Mucosa of descending colon (tissue), 3 donors: ENCODE measurements around the gene MEIS2. TPM values are rescaled to one million over a fixed set of nuclear protein-coding genes. Genes with fewer than 3 reads are reported as not detected.

Experiments
- ATAC-seq: fragments of 200-7000 bp; cut with Tn5 transposase; one replicate; pipeline ENCODE4 v1.9.1; 2020; ENCODE audit warnings: mild to moderate bottlenecking, moderate library complexity
- DNase-seq, 3 donors: peaks; one replicate each; pipeline ENCODE4 v3.0.0-alpha.2; 2020
- H3K36me3 ChIP-seq: fragments of 200-600 bp; one replicate; pipeline ENCODE4 v1.8.0; 2021; ENCODE audit warnings: low read depth, mild to moderate bottlenecking
- H3K4me1 ChIP-seq: fragments of 200-600 bp; one replicate; pipeline ENCODE4 v1.8.0; 2021; ENCODE audit warnings: low read depth, mild to moderate bottlenecking
- H3K4me3 ChIP-seq: fragments of 200-600 bp; one replicate; pipeline ENCODE4 v1.8.0; 2021; ENCODE audit warnings: mild to moderate bottlenecking
- H3K9me3 ChIP-seq: fragments of 200-600 bp; one replicate; pipeline ENCODE4 v1.8.0; 2021; ENCODE audit warnings: mild to moderate bottlenecking
- intact Hi-C, 2 donors: fragments of 100-400 bp; cut with DNase I in 1 of 2; cut with micrococcal nuclease in 1 of 2; formaldehyde crosslinking; loops; one replicate each; pipeline versions ENCODE4 v1.11.0 to v1.11.1; 2022; cut with DNase I, micrococcal nuclease
- total RNA-seq, 3 donors: library from RNA; stranded (reverse); fragmentation: NEBNext Ultra II Directional in 2 of 3; extraction: Animal tissue kit (Norgen Biotek cat#: 25700) in 2 of 3; gene quantifications; one replicate each; pipeline versions ENCODE4 v1.2.1 to v1.2.4, GENCODE V29; 2021 to 2023
- TF ChIP-seq, protein P1 (sequence below): fragments of 200-600 bp; IDR thresholded peaks from one replicate; pipeline ENCODE4 v1.8.0; 2022; ENCODE audit warnings: antibody characterized with exemption, mild to moderate bottlenecking
- donor health status: DM: no; HTN: no; CAD: no; lungs with moderate emphysema.
- donor health status: DM: no; HTN: no; CAD: no.
- donor health status: DM: no; HTN: yes; CAD: no.

MEIS2 gene
- total RNA-seq, 3 donors from 2014 or later, result 3.8 to 93.3 (median 8.9) TPM

GRCh38 chr15:37071134-37071533, 29.2 kb downstream of the MEIS2 start:
- TF ChIP-seq, protein P1, sequence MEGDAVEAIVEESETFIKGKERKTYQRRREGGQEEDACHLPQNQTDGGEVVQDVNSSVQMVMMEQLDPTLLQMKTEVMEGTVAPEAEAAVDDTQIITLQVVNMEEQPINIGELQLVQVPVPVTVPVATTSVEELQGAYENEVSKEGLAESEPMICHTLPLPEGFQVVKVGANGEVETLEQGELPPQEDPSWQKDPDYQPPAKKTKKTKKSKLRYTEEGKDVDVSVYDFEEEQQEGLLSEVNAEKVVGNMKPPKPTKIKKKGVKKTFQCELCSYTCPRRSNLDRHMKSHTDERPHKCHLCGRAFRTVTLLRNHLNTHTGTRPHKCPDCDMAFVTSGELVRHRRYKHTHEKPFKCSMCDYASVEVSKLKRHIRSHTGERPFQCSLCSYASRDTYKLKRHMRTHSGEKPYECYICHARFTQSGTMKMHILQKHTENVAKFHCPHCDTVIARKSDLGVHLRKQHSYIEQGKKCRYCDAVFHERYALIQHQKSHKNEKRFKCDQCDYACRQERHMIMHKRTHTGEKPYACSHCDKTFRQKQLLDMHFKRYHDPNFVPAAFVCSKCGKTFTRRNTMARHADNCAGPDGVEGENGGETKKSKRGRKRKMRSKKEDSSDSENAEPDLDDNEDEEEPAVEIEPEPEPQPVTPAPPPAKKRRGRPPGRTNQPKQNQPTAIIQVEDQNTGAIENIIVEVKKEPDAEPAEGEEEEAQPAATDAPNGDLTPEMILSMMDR, result no peak

DNA sequence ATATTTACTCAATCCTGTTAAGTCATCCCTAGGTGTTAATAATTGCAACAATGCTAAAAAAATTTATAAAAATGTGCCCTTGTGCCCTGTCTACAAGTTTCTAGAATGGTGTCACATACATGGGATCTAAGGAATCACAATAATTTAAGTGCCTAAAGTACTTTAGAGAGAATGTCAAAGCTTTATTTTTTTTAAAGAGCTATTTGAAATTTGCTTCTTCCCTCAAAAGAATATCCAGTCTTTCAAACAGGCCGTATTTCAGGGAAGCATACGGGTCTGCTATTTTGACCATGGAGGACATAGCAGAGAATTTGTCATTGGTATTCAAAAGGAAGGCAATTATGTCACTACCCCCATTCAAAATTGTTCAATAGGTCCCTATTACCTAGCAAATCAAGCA, 29.7 kb downstream of the MEIS2 start:
- no peak for ATAC-seq
- Histone ChIP-seq H3K4me1 (no peaks in the 10 kb centered on the region), H3K9me3 (no peaks in the 10 kb centered on the region), H3K4me3 (no peak overlapping the region), H3K36me3 (no peaks in the 10 kb centered on the region)
- no peak for DNase-seq
- TF ChIP-seq, protein P1, result no peak
- intact Hi-C loops, result no loop called here

More at GRCh38 chr15:37071134-37071533, 29.2 kb downstream of the MEIS2 start:
- Histone ChIP-seq H3K36me3 (no peaks in the 10 kb centered on the region), H3K4me3 (no peak overlapping the region), H3K9me3 (no peaks in the 10 kb centered on the region), H3K4me1 (no peaks in the 10 kb centered on the region)
- ATAC-seq (no peak), DNase-seq (no peak)
- intact Hi-C loops, result no loop called here

DNA sequence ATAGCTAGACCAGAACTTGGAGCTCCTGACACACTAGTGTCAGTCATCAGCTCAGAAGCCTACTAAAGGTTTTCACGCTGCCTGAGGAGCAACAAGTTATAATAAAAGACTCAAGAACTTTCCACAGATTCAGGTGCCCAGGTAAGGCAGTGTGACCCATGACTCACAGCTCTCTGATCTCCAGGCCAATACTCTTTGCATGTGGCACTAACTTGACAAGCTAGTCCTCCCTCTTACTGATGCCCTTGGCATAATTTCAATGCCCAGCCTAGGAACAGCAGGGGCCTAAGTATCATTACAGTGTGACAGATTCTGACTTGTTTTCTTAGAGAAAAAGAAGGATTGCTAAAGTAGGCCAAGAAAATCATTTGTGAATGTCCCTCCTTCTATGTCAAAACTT, 38.4 kb downstream of the MEIS2 start:
- Histone ChIP-seq H3K36me3 (no peaks in the 10 kb centered on the region), H3K4me1 (no peaks in the 10 kb centered on the region), H3K4me3 (no peak overlapping the region), H3K9me3 (no peaks in the 10 kb centered on the region)
- ATAC-seq, result no peak
- intact Hi-C loops, result no loop called here
- DNase-seq, result no peak
- TF ChIP-seq, protein P1, result no peak

GRCh38 chr15:37059086-37059485, 41.3 kb downstream of the MEIS2 start:
- no peaks in the 10 kb centered on the region for H3K4me1 ChIP-seq
- intact Hi-C loops, result no loop called here
- DNase-seq (no peak), ATAC-seq (no peak)
- no peak overlapping the region for H3K4me3 ChIP-seq
- no peaks in the 10 kb centered on the region for H3K36me3 ChIP-seq
- TF ChIP-seq, protein P1, result no peak
- no peaks in the 10 kb centered on the region for H3K9me3 ChIP-seq

GRCh38 chr15:37058316-37058985, 41.9 kb downstream of the MEIS2 start:
- TF ChIP-seq, protein P1, result no peak
- Histone ChIP-seq H3K9me3 (no peaks in the 10 kb centered on the region), H3K36me3 (no peaks in the 10 kb centered on the region), H3K4me3 (no peak overlapping the region), H3K4me1 (no peaks in the 10 kb centered on the region)
- ATAC-seq (no peak), DNase-seq (no peak)
- intact Hi-C loops, result no loop called here

GRCh38 chr15:37057831-37058230, 42.5 kb downstream of the MEIS2 start:
- Histone ChIP-seq H3K36me3 (no peaks in the 10 kb centered on the region), H3K4me3 (no peak overlapping the region), H3K4me1 (no peaks in the 10 kb centered on the region), H3K9me3 (no peaks in the 10 kb centered on the region)
- intact Hi-C loops, result no loop called here
- TF ChIP-seq, protein P1, result no peak
- DNase-seq, result no peak
- no peak for ATAC-seq
